Stimulated activated CD4-positive, alpha-beta T cell treated with anti-CD3 and anti-CD28 coated beads, TNF-alpha, amount 100 ng/mL, for 24 hours (primary cell): ENCODE results near the gene ADGRD1.

Experiments
- DNase-seq, 3 experiments: peaks; one replicate each; pipeline ENCODE4 v3.0.0-alpha.2; 2020; ENCODE audit warnings: low read depth in 3 of 3

ADGRD1 gene

DNA sequence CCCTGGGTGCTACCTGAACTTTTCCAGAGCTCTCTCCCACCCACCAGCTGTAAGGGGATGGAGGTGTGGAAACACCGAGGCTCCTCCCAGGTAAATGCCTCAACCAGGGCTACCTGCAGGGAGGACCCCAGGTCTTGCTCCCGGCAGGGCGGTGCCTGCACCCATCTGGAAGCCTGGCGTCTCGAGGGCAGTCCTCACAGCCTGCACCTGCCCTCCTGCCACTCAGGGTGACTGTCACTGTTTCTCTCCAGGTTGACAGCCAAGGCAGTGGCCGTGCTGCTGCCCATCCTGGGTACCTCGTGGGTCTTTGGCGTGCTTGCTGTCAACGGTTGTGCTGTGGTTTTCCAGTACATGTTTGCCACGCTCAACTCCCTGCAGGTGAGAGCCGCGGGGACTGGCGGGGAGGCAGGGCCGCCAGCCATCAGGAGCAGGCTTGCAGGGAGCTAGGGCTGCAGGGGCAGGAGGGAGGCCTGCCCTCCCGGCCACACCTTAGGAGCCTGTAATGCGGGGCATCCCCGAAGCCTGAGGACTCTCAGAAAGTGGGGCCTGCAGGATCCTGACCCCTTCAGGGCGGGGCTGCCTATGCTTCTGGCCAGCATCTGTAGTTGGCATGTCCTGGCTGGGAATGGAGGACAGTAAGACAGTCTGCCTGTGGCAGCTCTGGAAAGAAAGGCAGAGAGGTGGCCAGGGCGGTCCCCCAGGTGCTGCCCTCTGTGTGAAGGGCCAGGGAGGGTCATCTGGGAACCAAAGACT, 182.3 kb downstream of the ADGRD1 start:
- no peak for DNase-seq

DNA sequence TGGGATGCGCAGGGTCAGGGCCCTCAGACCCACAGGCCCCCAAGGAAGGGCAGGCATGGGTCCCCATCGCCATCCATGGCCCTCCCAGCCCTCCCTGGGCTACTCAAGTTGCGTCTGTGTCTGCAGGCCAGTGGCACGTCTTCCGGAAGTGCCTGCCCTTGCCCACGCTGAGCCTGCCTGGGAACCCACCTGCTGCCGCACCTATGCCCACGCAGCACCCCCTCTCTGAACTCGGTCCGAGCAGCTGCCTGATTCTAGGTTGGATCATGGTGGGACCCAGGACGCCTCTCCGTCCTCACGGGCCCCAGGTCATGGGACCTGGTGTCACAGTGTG, 182.8 kb downstream of the ADGRD1 start:
- no peak for DNase-seq

- no peak for DNase-seq
Observed at GRCh38 chr12:131137009-131137835, 183.5 kb downstream of the ADGRD1 start.

GRCh38 chr12:131137836-131138637, 184.3 kb downstream of the ADGRD1 start:
- no peak for DNase-seq

DNA sequence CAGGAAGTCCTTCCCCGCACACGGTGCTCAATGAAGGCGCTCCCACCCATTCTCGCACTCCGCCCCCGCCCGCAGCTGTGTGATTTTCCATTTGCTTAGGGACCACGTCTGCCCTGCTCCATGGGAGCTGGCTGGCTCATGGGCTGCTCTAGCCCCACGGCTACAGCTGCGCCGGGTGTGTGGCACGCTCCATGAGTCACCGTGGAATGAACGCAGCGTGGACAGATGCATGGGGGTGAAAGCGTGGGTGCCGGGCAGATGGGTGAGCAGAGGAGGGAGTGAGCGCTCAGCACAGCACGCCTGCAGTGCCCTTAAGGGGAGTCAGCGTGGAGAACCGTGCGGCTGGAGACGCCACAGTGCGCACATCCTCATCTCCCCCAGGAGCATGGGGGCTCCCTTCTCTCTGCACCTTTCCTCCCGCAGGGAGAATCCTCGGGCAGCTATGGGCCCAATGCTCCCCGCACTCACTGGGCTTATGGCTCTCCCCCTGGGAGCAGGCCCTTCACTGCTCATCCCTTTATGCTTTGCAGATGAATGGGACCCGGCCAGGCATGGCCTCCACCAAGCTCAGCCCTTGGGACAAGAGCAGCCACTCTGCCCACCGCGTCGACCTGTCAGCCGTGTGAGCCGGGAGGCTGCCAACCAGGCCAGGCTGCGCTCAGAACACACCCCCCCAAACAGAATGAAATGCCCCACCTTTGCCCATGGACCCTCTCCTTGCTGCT, 185.1 kb downstream of the ADGRD1 start:
- no peak for DNase-seq

DNA sequence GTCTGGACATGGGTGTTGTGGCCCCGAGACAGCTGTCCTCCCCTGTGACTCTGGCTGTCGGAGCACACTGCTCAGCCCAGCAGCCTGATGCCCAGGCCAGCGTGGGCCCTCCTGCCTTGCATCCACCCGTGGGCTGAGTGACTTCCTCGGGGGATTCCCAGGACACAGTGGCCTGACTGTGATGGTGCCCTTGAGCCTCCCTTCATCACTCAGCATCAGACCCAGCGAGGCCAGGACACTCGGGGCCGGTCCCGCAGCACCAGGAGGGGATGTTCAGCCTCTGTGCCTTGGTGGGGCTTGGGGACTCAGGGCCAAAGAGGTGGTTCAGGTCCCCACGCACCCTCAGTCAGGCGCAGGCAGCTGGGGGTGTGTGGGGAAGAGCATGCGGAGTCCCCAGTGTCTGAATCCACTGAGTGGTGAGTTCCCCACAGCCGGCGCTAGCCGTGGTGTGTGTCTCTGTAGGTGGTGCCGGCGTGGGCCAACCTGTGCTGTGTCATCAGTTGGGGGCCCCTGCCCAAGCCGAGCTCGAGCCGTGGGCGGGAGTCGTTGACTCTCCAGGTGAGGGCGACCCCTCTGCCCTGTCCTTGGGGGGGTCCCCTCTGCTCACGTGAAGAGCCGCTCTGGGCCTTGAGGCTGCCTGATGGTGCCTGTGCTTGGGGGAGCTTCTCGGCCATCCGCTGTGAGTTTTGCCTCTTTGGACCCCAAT, 185.8 kb downstream of the ADGRD1 start:
- no peak for DNase-seq

DNA sequence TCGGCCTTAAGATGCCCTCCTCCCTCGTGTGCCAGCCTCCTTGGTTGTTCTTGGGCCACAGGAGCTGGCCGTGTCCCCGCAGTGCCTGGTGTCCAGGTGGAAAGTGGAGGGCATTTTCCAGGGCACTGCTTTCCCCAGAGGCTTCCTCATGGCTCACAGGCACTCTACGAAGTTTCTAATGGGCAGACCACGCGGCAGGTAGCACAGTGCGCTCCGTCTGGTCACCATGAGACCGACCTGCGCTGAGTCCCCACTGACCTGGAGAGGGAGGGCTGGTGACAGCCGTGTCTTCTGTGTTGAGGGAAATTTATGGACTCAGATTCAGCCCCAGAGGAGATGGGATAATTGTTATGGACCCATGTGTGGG, 186.3 kb downstream of the ADGRD1 start:
- DNase-seq, result no peak

- no peak for DNase-seq
Observed at GRCh38 chr12:131140697-131141096, 187.0 kb downstream of the ADGRD1 start.

GRCh38 chr12:131141514-131141913, 187.8 kb downstream of the ADGRD1 start:
- no peak for DNase-seq

DNA sequence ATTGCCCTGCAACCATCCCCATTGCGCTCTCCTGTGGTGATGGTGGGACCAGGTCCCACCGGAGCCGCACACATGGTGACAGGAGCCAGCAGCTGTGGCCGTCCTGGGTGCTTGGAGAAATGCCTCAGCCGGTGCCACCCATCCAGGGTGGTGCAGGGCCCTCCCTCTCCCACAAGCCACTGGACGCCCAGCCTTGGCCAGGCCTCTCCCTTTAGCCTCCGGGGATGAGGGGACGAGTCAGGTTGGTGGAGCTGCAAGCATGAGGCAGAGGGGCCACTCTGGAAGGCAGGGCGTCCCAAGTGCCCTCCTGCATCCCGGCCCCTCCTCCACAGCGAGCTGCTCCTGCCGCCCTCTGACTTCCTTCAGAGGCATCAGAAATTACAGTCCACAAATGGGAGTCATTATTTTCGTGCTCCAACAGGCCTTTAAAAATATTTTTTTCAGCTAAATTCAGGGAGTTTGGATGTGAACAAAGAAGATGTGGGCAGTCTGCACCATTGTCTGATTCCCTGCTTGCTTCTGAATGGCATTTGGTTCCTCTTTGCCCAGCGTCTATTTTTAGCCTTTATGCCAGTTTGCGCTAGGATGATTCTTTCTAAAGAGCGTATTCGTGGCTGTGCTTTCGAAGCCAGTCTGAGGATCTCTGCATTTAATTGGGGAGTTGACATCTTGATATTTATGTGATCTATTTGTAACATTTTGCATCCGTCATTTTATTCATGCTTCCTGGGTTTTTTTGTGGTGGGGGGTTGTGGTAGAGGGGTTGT, 189.4 kb downstream of the ADGRD1 start:
- DNase-seq, result no peak

DNA sequence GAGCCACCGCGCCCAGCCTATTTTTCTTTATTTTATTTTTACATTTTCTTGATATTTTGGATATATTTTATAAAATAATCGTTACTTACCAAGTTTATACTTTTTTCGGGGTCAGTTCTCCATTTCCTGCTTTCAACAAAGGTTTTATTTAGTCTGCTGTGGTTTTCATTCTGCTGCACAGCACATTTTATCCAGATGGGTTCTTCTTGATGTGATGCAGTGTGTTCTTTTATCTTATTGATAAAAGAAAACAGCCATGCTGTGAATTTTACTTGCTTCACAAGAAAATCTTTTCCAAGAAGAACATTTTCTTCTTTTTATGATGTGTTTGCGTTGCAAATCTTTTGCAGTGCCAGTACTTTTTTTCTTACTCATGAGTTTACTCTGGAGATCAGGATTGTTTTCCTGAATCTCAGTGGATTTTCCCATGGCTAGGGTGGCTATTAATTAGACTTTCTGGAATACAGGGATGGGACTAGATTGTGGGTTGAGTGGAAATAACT, 192.5 kb downstream of the ADGRD1 start:
- DNase-seq, result no peak

GRCh38 chr12:131147293-131147692, 193.6 kb downstream of the ADGRD1 start:
- DNase-seq, result no peak

- no peak for DNase-seq
Observed at GRCh38 chr12:131147894-131148293, 194.2 kb downstream of the ADGRD1 start.

GRCh38 chr12:131151558-131152345, 198.0 kb downstream of the ADGRD1 start:
- DNase-seq, result no peak

- no peak for DNase-seq
Observed at GRCh38 chr12:131152587-131152986, 198.9 kb downstream of the ADGRD1 start.

GRCh38 chr12:131153016-131153415, 199.3 kb downstream of the ADGRD1 start:
- DNase-seq, result no peak

DNA sequence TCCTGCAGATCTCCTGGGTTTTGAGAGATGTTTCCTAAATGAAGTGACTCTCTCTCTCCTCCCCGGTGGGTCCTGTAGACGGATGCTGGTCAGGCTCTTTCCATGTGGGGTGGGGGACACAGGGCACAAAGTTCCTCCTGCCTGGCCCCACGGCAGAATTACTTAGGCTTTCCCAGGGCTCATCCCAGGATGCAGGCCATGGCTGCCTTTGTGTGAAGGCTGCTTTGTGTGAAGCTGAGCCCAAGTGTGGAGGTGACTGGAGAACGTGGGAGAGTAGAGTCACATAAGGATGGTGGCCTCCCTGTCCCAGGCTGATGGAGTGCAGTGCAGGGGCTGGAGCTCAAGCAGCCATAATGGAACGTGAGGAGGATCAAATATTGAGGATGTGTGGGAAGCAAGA, 200.2 kb downstream of the ADGRD1 start:
- no peak for DNase-seq

DNA sequence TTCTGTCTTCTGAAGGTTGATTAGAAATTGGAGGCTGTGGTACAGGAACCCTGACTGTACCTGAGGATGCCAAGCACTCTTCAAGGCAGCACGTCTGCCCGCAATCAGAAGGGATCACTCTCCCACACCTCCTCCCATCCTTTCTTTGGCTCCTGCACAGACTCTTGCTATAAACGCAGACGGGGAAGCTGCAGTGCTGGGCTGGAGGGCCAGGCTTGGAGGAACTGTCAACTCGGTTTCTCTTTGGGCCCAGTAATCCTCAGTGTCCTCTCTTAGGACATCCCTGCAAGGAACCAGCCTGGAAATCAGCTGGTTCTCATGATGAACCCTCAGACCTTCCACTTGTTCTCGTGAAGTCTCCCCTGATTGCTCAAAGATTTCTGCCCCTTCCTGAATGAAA, 201.4 kb downstream of the ADGRD1 start:
- DNase-seq, result no peak

GRCh38 chr12:131157743-131158142, 204.0 kb downstream of the ADGRD1 start:
- DNase-seq, result no peak
